SH-SY5Y (cell line): ENCODE measurements around the gene ATF5.

ENCODE experiments used
- GATA2 ChIP-seq: IDR thresholded peaks from 2 replicates; pipeline ENCODE4 v1.6.1; 2011; ENCODE audit warnings: mild to moderate bottlenecking, low read depth, low read length
- GATA3 ChIP-seq: IDR thresholded peaks from 2 replicates; pipeline ENCODE4 v1.6.1; 2011; ENCODE audit warnings: low read depth, mild to moderate bottlenecking, low read length, moderate library complexity

- no peak for TF ChIP-seq GATA2
- TF ChIP-seq GATA3: no peak
Measured at GRCh38 chr19:49975051-49975450, 46.0 kb downstream of the ATF5 start.
